ENCODE results near the gene WWP2.

DNA sequence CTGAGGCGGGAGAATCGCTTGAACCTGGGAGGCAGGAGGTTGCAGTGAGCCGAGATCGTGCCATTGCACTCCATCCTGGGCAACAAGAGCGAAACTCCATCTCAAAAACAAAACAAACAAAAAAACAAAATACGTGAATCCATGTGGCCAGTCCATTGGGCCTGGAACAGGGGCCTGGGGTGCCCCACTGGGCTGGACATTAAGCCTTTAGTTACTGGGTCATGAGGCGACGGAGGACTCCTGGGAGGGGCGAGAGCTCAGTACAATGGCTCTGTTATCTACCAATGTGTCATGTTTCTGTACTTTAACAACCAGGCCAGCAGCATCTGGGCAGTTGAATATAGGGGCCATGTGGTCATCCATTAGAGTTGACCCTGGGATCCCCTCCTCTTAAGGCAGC lies 170.1 kb downstream of the WWP2 start:
- TF ChIP-seq EZH2 (IDR thresholded peaks at IDR 0.05; ENCODE audit: insufficient read depth, poor library complexity, severe bottlenecking): no peak
- no peak for TF ChIP-seq EZH2phosphoT487 (IDR thresholded peaks at IDR 0.05; ENCODE audit: insufficient read depth, low read depth)
